HG03139 (cell line): ENCODE measurements around the gene PGAM5.

Experiments used
- ATAC-seq: cut with Tn5 transposase; IDR thresholded peaks from one replicate; pipeline ENCODE4 v1.9.1; 2021; ENCODE audit not compliant: unreplicated experiment

PGAM5 gene

DNA sequence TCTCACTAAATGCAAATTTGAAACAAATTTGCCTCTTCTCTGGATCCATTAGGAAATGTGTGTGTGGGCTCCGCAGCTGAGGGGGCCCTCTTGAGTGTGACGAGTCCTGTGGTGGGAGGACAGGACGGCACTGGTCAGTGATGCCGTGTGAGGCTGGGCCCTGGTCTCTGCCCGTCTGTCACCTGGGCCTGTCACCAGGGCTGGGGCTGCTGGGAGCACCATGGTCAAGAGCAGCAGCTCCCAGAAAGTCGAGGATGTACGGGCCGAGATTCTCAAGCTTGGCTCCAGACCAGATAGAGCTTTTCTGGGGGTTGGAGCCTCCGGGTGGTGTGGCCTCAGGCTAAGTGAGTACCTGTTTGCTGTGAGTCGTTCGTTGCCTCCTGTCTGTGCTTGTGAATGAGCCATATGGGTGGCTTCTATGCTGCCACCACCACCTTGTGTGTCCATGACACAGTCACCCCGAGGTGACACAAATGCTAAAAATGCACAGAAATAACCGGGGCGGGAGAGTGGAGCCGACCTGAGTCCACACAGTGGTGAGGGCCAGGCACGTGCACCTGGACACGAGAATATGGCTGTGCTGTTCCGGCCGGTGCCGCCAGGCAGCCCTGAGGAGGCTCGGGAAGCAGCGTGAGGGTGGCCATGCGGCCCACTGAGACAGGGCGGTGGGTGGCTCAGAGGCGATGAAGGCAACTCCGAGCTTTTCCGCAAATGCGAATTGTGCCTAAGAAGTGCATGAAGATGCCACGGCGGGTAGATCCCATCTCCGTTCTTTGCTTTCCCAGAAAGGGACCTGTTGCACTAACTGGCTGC, 8.7 kb downstream of the PGAM5 start:
- ATAC-seq = no peak

DNA sequence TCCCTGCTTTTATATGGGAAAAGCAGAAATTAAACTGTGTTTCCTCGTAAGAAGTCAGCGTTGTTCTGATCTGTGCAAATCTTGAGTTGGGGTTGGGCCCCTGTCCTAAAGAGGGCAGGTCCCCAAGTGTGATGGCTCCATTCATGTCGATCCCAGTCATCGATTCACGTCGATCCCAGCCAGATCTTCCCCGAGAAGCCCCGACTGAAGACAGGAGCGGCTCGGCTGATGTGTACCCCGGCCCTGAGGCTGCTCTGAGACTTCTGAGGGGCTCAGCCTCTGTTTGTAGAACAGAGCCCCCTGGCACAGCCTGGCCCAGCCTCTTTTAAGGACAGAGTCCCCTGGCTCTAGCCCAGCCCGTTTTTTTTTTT, 9.3 kb downstream of the PGAM5 start:
- ATAC-seq = no peak

DNA sequence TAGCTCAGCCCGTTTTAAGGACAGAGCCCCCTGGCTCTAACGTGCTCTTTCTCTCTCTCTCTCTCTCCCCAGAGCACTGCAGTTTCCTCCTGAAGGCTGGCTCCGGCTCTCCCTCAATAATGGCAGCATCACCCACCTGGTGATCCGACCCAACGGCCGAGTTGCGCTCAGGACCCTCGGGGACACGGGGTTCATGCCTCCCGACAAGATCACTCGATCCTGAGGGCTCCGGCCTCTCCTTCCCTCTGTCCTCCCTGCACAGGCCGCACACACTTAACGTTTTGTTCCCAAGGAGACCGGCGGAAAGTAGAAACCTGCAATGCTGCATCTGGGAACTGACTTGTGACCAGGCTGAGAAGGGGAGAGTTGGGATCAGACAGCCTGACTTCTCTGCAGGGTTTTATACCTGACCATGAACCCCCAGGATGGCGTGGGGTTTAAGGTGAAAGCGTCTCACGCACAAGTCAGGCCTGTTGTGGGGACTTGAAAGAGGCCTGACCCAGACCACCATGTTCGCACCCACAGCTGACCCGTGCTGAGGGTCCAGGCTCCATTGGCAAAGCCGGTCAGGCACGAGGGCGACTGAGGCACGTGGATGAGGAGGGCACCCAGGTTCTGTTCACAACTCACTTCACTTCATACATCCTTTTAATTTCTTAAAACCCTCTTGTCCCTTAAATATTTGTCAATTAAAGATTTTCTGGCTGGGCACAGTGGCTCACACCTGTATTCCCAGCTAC, 10.1 kb downstream of the PGAM5 start:
- ATAC-seq = no peak

DNA sequence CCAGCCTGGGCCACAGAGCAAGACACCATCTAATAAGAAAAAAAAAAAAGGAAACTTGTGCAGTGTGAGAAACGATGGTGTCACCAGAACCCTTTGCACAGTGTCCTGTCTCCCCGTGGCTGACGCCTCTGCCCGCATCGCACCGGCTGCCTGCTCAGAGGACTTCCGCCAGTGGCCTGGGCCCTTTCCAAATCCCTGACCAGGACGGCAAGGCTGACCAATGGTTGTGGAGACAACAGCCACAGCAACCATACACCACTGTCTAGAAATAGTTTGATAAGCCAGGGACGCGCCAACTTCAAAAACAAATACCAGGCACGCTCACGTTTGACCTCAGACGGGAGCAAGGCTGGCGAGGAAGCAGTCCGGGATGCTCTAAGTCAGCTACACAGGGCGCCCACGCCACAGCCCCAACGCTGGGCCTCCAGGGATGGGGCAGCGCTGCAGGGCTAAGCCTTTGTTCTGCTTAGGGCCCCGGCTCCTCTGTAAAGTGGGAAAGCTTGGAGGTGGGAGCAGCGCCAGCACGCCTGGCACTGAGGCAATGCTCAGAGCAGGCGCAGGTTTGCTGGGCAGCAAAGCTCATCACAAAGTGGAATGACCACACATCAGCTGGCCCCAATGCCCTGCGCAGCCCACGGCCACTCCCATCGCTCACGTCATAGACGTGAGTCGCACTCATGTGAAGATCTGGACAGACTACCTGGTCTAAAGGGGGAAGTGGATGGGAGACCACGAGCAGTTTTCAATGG, 12.5 kb downstream of the PGAM5 start:
- no peak for ATAC-seq

DNA sequence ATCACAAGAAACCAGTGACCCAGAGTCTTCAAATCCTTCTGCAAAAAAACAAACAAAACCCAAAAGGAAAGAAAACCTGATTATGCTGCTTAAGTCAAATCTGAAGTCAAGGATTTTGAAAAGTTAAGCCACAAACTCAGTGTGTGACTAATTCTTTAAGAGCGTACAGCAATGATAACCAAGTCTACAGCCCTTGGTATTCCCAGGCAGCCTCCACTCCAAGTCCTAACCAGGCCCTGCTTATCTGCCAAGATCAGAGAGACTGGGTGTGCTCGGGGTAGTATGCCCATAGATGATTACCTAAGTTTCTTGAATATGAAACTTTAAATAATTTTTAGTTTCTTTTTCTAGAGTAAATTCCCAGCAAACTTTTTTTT, 13.1 kb downstream of the PGAM5 start:
- no peak for ATAC-seq

DNA sequence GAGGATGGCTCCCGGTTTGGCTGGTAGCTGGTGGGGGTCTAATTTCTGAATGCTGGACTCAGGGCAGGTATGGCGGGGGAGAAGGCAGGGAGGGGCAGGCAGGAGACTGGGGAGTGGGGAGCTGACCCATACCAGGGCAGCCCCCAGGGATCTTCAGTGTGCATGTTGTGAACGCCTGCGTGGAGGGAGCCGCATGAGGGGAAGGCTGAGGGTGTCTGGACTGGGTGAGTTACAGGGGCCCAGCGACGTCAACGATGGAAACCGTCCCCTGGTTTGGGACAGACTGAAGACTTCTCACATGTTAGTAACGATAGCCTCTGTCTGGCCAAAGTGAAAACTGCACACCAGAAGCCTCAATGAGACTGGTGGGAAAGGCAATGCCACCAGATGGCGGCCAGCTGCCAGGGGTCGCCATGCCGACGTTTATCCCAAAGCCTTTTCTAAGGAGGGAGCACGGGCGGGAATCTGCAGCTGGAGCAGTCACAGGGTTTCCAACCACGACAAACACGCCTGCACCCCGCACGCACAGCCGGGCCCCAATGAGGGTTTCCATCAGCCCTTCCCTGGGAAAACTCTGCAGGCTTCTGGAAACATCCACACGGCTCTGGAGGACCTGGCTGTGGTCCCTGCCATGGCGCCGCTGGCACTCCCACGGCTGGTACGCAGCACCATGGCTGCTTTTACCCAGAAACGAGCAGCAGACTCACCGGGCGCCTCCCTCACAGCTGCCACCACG, 14.0 kb downstream of the PGAM5 start:
- ATAC-seq = no peak

DNA sequence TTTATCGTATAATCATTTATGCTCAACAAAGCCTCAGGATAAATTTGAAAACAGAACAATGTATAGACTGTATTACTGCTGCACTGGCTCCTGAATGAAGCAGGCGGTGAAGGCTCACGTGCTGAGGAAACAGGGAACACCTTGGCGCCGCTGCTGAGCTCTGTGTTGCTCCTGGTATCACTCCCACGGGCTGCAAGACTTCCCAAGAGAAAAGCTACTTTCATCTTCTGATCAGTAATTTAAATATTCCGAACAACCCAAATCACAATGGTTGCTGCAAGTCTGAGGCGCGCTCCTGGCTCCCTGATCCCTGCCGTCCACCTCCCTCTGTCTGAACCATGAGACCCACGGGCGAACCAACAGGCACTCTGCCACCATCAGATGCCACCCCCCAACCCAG, 15.7 kb downstream of the PGAM5 start:
- ATAC-seq = no peak

DNA sequence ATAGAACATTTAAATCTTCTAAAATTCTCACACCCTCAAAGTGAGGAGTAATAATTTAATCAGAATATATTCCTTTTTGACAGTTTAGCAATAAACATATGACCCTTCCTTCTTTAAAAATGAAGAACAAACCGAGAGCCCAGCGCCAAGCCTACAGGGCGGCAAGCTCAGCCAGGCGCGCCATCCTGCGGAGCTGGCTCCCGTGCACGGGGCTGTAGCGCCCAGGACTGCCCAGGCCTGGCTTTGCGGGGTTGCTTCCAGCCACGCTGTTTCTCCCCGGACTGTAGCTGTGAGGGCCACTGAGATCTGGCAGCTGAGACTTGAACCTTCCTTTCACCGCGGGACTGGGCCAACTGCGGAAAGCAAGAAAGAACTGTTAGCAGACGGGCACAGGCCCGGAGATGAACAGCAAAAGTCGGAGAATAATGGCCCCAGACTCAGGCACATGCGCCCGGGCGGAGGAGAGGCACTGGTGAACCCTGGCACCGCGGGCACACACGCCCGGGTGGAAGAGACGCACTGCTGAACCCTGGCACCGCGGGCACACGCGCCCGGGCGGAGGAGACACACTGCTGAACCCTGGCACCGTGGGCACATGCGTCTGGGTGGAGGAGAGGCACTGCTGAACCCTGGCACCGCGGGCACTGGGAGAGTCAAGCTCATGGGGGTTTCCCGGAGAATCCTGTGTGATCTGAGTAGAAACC, 16.6 kb downstream of the PGAM5 start:
- no peak for ATAC-seq

DNA sequence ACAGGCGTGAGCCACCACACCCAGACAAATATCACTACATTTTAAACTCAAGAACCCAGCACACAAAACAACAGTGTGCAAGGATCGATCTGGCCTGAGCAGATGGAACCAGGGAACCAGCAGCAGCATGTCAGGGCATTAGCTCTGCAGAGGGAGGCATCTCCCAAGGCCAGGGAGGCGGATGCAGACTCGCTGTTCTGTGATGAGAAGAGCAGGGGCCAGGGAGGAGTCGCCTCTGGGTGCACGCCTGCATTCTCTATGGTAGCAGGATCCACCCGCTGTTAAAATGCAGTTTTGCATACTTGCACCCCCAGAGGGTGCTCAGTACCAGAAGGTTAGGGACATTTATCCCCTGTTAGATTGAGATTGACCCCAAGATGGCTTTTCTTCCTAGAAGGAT, 17.9 kb downstream of the PGAM5 start:
- no peak for ATAC-seq

DNA sequence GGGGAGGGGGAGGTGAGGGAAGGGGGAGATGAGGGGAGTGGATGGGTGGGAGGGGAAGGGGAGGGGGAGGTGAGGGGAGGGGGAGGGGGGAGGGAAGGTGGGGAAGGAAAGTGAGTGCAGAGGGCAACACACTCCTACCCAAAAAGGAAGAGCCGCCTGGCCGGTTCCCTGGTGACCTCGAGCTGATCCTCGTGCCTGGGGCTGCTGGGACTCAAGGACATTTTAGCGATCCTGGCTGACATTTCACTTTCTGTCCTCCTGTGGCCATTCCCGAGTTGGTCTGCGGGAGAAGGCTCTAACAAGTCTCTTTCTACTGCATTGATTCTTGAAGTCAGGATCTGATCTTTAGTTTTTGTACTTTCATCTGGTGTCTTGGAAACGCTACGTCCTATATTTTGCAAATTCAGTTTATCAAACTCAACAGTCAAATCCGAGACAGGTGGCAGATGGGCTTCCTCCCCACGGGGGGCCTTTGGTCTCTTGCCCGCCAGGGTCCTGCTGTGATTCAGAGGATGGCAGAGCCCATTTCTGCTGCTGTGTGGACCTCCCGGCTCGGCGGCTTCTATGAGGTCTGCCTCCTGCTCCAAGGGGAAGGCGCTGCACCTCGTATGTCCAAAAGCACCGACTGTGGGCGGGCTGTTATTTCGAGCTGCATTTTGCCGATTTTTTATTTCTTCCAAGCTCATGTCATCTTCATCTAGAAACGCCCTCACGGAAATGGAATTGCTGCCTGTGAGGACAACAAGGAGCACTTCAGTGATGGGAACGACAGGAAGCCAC, 19.1 kb downstream of the PGAM5 start:
- no peak for ATAC-seq

DNA sequence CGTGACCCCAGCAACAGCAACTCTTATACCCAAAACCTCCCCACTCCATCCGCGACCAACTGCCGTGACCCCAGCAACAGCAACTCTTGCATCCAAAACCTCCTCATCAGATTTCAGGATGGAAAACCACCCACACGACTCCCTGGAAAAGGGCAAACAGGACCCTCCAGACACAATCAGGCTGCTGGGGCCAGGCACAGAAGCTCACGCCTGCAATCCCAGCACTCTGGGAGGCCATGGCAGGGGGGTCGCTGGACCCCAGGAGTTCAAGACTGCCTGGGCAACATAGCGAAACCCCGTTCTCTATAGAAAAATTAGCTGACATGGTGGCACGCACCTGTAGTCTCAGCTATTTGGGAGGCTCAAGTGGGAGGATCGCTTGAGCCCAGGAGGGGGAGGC, 19.7 kb downstream of the PGAM5 start:
- no peak for ATAC-seq

DNA sequence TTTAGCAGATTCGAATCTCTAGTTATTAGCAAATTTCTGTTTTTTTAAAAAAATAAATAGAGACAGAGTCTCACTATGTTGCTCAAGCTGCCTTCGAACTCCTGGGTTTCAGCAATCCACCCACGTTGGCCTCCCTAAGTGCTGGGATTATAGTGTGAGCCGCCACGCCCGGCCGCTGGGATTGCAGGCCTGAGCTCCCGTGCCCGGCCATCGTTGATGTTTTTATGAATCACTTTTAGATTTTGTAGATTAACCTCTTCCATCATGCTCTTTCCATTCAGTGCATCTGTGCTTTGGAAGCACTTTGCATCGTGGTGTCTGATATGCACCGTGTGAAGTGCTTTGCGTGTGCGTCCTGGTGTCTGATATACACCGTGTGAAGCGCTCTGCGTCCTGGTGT, 20.9 kb downstream of the PGAM5 start:
- no peak for ATAC-seq

DNA sequence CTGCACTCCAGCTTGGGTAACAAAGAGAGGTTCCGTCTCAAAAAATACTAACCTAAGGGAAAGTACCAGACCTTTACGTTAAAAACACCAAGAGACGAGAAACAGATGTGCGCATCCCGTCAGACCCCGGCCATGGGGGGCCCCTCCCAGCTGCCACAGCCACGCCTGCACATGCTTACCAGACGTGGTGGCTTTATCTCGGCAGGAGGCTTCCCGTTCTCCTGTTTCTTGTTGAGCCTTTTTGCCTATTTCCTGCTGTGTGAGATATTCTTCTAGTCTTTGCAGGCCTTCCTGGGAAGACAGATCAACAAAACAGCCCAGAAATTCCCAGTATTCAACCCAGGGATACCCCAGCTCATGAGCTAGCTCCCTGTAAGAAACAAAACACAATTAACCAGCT, 23.6 kb downstream of the PGAM5 start:
- ATAC-seq = no peak

DNA sequence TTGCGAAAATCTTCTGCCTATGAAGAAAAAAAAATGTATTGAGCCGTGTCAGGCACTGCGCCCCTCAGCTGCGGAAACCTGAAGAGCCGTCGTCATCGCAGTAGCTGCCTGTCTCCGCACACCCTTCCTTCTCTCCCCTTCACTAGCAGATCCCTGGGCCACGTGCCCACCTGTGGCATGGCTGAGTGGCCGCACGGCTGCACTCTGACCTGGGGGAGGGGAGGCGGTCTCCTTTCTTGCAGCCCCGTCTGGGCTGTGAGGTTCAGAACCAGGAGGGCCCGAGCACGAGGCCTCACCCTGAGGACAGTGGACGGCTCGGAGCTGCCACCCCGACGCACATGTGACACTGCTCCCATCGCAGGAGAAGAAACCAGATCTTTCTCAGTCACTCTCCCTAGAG, 24.9 kb downstream of the PGAM5 start:
- ATAC-seq = no peak

DNA sequence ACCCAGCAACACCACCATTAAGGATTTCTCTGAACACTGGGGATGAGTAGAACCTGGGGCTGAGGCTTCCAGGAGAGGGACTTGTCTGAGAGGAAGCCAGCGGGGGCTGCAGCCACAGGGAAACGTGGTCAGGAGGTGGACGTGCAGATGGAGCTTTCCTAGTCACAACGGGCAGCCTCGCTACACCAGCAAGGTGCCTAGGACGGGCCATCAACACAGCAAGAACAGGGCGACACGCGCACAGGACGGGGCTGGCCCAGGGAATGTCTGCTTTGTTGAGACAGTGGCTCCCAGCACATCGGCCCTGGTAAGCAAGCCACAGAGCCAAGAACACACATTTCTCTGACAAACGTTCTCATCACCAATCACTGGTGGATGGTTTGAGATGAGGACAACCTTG, 25.7 kb downstream of the PGAM5 start:
- no peak for ATAC-seq

DNA sequence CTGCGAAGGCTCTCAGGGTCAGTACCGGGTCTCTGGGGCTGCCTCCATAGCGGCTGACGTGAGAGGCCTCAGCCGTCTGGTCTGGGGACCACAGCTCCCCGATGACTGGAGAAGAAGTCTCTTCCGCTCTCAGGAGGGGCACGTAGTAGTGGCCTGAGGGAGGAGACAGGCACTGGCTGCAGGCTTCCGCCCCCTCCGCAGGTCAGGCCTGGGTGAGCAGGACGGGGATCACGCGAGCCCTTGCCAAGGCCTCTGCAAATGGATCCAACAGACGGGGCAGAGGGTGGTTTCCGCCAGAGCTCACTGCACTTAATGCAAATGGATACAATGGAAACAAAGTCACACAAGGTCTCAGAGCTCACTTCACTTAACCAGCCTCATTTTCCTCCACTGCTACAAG, 26.3 kb downstream of the PGAM5 start:
- ATAC-seq = no peak

DNA sequence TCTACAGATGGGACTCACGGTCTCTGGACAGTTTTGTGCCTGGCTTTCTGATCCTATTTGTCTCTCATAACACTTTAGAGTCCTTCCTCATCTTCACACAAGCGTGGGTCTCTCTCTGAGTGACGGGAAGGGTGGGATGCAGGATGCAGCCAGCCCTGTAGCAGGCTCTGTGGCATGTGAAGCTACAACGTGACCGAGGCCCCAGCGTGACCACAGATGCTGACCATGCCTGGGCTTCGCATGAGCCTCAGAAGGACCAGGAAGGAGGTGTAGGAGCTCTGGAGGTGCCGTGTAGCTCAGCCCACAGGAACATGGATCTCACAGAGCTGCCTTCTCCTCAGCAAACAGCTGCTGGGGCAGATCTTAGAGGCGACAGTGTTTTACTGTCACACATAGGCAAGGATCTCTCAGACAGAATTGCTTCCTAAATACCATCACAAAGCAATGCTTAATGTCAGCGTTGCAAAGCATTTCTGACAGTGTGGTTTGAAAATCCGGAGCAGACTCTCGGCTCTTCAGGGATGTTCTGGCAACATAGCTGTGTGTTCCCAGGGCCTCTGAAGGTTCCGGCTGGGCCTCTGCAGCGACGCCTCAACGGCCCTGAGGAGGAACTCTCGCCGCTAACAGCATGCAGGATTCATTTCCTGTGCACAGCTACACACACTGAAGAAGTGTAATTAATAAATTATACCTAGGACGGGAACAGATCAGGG, 29.1 kb downstream of the PGAM5 start:
- no peak for ATAC-seq

DNA sequence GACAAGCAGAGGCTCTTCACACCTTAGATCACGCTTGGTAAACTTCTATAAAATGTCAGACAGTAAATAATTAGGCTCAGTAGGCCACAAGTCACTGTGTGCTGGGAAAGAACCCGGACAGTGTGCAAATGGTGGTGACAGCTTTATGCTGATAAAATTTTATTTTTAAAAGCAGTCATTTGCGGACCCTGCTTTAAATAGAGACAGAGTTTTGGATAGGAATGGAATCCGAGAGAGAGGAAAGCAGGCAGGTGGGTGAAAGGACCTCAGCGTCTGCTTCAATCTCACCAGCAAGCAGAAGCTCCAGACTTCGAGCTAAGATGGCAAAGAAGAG, 29.6 kb downstream of the PGAM5 start:
- ATAC-seq = no peak

DNA sequence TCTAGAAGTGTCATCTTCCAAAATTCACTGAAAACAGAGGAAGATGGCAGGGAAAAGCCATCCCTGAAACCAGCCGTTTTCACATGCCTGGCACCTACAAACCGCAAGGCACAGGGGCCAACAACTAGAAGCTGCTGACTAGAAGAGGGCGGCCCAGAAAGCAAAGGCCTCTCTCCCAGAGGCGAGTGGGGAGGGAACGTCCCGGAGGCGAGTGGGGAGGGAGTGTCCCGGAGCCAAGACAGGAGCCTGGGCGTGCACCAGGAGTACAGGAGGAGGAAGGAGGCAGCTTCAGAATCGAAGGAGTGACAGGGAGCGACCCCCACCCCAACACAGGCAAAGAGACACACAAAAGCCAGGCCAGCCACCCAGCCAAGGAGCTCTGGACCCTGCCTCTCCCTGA, 30.0 kb downstream of the PGAM5 start:
- no peak for ATAC-seq
